GM19043 (cell line): ENCODE results near the gene CDRT15L2.
"Not testable (repeated sequence)": the region's sequence is repeated elsewhere in the genome, so short reads cannot be mapped to it uniquely, and the experiment has no call there.

ENCODE experiments used
- ATAC-seq: cut with Tn5 transposase; IDR thresholded peaks from one replicate; pipeline ENCODE4 v1.9.1; 2021; ENCODE audit warnings: low read depth; ENCODE audit not compliant: unreplicated experiment

CDRT15L2 gene

DNA sequence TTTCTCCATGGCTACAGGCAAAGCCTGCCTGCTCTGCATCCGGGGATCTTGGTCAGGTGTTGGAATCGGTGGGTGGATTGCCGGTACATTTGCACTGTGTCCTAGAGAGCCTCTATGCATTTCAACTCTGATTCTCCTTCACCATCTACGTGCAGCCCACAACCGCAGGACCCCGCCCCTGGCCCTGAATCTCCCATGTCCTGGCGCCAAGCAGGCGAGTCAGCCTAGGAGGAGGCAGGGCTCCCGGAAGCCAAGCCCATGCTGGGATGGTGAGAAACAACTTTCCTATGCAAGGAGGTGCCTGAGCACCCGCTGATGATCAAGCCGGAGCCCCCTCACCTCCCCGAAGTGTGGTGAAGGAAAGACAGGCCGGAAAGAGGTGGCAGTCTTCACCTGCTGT is 7.9 kb upstream of the CDRT15L2 start:
- ATAC-seq = not testable (repeated sequence)

- not testable (repeated sequence) for ATAC-seq
Observed at GRCh38 chr17:20573216-20573615, 6.3 kb upstream of the CDRT15L2 start.

DNA sequence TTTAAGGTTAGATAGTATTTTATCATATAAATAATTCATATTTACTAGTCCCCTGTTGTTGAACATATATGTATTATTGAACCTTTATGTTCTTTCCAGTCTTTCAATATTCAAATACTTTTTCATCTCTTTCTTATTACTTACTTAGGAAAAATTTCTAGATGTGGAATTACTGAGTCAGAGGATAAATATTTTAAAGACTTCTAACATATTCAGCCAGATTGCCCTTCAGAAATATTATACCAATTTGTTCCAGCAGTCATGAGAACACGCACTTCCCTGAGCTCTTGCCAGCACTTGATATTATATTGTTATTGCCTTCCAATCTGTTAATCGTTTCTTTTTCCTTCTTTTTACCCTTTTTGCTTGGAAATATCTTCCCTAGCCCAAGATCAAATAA is 4.5 kb upstream of the CDRT15L2 start:
- ATAC-seq = not testable (repeated sequence)

DNA sequence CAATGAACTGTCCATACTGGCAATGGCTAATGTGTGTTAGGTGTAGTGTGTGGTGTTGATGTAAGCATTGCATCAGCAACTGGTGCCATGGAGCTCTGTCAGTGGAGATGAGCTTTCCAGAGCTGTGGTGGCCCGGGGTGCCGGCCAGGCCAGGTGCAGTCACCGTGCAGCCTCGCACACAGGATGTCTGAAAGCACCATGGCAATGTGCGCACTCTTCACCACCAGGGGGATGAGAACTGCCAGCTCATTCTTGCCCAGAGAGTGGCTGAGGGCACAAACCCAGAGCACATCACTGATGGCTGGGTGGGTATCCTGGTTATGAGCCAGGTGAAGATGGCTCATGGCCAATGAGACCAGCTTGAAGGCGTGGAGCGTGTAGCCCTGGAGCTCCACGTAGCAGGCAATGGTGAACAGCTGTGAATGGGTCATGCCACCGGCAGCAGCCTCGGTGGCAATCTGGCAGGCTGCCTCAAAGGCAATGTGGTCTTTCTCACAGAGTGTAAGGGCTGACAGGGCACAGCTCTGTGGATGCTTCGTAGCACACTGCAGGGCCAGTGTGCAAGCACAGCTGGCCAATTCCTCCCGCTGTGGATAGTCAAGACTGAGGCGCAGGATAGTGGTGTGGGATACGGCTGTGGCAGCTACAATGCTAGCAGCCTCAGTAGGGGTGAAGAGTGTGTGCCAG is 4.5 kb downstream of the CDRT15L2 start:
- ATAC-seq = not testable (repeated sequence)

GRCh38 chr17:20588744-20589453 is 9.4 kb downstream of the CDRT15L2 start:
- ATAC-seq = not testable (repeated sequence)

GRCh38 chr17:20589454-20589810 is 9.9 kb downstream of the CDRT15L2 start:
- not testable (repeated sequence) for ATAC-seq

DNA sequence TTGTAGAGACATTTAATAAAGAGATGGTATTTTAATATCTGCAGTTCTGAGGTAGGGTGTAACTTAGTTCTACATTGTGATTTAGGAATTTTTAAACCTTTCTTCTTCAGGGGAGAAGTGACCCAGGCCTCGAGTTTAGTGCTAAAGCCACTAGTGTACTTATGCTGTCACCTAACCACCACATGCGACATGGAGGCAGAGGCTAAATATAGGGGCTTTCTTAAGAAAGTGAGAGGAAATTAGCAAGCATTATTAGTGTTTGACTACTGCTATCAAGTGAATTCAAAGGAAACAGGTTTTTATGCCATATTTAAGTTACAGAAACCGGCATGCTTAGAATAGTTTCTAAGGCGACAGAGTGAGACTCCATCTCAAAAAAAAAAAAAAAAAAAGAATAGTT is 11.5 kb downstream of the CDRT15L2 start:
- not testable (repeated sequence) for ATAC-seq

GRCh38 chr17:20605568-20605967 is 26.0 kb downstream of the CDRT15L2 start:
- not testable (repeated sequence) for ATAC-seq

DNA sequence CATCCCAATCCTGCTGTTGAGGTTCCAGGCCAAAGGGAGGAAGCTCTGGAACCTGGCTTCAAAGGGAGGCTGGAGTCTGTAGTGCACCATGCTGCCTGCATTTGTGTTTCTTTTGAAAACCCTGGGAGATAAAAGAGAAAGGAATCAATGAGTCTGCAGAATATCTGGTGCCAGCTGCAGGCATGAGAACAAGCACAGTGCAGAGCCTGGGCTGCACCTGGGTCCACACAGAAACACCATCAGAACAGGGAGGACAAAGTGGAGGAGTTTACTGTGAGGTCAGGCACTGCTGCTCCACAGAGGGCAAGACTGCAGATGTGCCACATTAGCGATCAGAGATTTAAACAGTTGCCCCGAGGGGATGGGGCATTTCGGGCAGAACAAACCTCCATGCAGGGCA is 30.0 kb downstream of the CDRT15L2 start:
- not testable (repeated sequence) for ATAC-seq

GRCh38 chr17:20611309-20611708 is 31.8 kb downstream of the CDRT15L2 start:
- no peak for ATAC-seq

DNA sequence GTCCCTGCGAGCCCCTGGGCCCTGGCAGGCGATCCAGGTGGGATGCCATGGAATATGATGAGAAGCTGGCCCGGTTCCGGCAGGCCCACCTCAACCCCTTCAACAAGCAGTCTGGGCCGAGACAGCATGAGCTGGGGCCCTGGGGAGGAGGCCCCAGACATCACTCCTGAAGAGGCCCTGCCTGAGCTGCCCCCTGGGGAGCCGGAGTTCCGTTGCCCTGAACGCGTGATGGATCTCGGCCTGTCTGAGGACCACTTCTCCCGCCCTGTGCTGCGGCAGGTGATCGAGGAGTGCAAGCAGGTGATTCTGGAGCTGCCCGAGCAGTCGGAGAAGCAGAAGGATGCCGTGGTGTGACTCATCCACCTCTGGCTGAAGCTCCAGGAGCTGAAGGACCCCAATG is 33.1 kb downstream of the CDRT15L2 start:
- no peak for ATAC-seq

DNA sequence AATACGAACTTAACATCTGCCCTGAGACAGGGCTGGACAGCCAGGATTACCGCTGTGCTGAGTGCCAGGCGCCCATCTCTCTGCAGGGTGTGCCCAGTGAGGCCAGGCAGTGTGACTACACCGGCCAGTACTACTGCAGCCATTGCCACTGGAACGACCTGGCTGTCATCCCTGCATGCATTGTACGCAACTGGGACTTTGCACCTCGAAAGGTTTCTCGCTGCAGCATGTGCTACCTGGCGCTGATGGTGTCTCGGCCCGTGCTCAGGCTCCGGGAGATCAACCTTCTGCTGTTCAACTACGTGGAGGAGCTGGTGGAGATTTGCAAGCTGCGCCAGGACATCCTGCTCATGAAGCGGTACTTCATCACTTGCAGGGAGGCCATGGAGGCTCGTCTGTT is 33.7 kb downstream of the CDRT15L2 start:
- ATAC-seq = no peak

DNA sequence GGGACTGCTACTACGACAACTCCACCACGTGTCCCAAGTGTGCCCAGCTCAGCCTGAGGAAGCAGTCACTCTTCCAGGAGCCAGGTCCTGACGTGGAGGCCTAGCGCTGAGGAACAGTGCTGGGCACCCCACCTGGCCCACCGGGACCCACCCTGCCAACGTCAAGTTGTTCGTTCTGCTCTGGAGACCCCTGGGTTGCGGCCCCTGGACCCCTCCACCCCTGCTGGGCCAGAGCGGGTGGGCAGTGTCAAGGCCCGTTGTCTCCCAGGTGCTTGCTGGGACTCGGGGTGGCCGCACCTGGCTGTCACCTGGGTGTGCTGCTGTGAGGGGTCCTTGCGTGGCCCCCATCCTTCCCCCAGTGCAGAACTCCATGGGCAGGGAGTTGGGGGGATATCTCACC is 34.4 kb downstream of the CDRT15L2 start:
- no peak for ATAC-seq

GRCh38 chr17:20615461-20615860 is 35.9 kb downstream of the CDRT15L2 start:
- not testable (repeated sequence) for ATAC-seq
